ENCODE data around the gene SNAPC1. TPM values are rescaled to one million over a fixed set of nuclear protein-coding genes. Genes with fewer than 3 reads are reported as not detected.

Gene SNAPC1
- total RNA-seq, 3 donors from 2014 or later = 4.6 to 9.1 (median 7.2) TPM

DNA sequence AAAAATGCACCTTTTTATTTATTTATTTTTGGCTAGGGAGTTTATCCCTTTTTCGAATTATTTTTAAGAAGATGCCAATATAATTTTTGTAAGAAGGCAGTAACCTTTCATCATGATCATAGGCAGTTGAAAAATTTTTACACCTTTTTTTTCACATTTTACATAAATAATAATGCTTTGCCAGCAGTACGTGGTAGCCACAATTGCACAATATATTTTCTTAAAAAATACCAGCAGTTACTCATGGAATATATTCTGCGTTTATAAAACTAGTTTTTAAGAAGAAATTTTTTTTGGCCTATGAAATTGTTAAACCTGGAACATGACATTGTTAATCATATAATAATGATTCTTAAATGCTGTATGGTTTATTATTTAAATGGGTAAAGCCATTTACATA is 14.9 kb upstream of the SNAPC1 start:
- no peaks in the 10 kb centered on the region for H3K36me3 ChIP-seq

DNA sequence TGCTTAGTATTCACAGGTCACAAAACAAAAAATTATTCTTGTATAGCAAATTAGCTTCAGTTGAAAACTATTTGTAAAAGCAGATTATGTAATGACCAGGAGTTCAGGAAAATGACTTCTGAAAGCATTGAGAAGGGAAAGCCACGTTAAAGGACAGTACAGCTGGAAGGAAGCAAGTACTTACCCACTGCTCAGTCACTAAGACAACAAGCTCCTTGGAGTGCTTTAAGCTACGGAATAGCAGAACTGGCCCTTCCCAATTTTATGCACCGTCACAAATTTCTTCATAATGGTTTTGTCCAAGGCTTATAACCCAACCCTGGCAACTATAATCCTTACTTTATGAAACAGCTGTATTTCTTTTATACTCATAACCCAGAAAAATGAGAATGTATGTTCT is 13.0 kb upstream of the SNAPC1 start:
- no peak for DNase-seq (ENCODE audit: low spot score in 2 of 2)
- Histone ChIP-seq H3K27me3 (no peaks in the 10 kb centered on the region), H3K4me3 (no peak overlapping the region), H3K4me1 (no peaks in the 10 kb centered on the region), H3K27ac (no peak overlapping the region), H3K9me3 (no peaks in the 10 kb centered on the region), H3K36me3 (no peaks in the 10 kb centered on the region)
- intact Hi-C loops (cut with DNase I; ENCODE audit: low total_unique reads) = no loop called here
- TF ChIP-seq, protein P1, sequence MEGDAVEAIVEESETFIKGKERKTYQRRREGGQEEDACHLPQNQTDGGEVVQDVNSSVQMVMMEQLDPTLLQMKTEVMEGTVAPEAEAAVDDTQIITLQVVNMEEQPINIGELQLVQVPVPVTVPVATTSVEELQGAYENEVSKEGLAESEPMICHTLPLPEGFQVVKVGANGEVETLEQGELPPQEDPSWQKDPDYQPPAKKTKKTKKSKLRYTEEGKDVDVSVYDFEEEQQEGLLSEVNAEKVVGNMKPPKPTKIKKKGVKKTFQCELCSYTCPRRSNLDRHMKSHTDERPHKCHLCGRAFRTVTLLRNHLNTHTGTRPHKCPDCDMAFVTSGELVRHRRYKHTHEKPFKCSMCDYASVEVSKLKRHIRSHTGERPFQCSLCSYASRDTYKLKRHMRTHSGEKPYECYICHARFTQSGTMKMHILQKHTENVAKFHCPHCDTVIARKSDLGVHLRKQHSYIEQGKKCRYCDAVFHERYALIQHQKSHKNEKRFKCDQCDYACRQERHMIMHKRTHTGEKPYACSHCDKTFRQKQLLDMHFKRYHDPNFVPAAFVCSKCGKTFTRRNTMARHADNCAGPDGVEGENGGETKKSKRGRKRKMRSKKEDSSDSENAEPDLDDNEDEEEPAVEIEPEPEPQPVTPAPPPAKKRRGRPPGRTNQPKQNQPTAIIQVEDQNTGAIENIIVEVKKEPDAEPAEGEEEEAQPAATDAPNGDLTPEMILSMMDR (IDR thresholded peaks at IDR 0.05) = no peak
- TF ChIP-seq POLR2AphosphoS5 (IDR thresholded peaks at IDR 0.05) (no peak), POLR2A (IDR thresholded peaks at IDR 0.05) (no peak)

More for the DNA sequence above, 14.9 kb upstream of the SNAPC1 start:
- TF ChIP-seq POLR2A (IDR thresholded peaks at IDR 0.05) (no peak), POLR2AphosphoS5 (IDR thresholded peaks at IDR 0.05) (no peak)
- TF ChIP-seq, protein P1 (IDR thresholded peaks at IDR 0.05) = no peak
- no peak overlapping the region for H3K4me3 ChIP-seq
- intact Hi-C loops (cut with DNase I; ENCODE audit: low total_unique reads) = no loop called here
- H3K27me3 ChIP-seq = no peaks in the 10 kb centered on the region
- no peaks in the 10 kb centered on the region for H3K9me3 ChIP-seq
- H3K4me1 ChIP-seq = no peaks in the 10 kb centered on the region
- H3K27ac ChIP-seq = no peak overlapping the region
- DNase-seq (ENCODE audit: low spot score in 2 of 2) = no peak

DNA sequence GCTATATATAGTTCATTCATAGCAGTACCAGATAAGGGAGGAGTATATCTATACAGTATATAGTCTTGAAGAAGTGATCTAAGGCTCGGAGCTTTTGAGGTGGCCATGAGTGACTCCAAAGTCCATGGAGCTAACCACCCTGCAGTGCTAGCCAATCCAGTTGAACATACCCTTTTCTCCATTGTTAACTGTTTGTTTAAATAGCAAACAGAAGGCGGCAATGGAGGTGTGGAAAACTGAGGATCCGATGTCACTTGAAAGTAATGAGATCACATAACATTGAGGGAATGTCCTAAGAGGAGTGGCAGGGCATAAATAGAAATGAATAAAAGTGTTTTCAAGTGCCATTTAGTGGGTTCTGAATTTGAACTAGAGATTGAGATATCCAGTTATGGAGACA is 12.4 kb upstream of the SNAPC1 start:
- H3K4me3 ChIP-seq = no peak overlapping the region
- DNase-seq (ENCODE audit: low spot score in 2 of 2) = no peak
- no peak overlapping the region for H3K27ac ChIP-seq
- no peaks in the 10 kb centered on the region for H3K9me3 ChIP-seq
- intact Hi-C loops (cut with DNase I; ENCODE audit: low total_unique reads) = no loop called here
- no peaks in the 10 kb centered on the region for H3K27me3 ChIP-seq
- no peaks in the 10 kb centered on the region for H3K4me1 ChIP-seq
- TF ChIP-seq POLR2A (IDR thresholded peaks at IDR 0.05) = no peak
- no peak for TF ChIP-seq POLR2AphosphoS5 (IDR thresholded peaks at IDR 0.05)
- TF ChIP-seq, protein P1 (IDR thresholded peaks at IDR 0.05) = no peak
- no peaks in the 10 kb centered on the region for H3K36me3 ChIP-seq

DNA sequence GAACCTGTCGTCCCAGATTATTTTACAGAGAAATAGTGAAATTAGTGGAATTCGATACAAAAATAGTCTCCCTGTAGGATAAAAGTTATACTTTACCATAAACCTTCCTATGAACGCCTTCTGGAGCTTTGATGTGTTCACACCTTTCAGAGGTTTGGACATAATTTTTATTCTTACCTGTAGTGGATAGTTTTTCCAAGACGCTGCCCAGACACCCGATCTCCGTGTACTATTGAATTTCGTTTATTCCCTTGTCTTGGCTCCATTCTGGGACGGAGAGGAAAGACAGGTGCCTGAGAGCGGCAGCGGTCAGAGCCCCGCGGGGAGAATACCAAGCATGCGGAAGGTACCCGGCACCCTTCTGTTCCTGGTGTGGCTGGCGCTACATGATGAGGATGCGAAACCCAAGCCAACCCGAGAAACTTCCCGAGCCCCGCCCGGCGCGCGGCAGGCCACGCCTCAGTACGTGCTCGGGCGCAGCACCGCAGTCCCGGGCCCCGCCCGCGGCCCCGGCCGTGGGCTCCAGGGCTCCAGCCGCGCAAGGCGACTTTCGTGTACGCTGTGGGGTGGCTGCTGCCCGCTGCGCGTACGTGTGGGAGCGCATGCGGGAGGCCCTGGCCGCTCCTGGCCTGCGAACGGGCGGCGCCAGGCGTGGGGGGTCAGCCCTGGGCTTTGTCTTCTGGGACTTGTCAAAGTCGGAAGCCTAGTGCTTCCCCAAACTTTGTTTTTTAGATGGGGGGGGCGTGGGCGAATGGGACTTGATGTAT is 11.3 kb upstream of the SNAPC1 start:
- peak overlapping the region; percentile 47 to 78 (median 69) for H3K4me3 ChIP-seq
- H3K4me1 ChIP-seq = no peaks in the 10 kb centered on the region
- H3K27ac ChIP-seq = peak overlapping the region; percentile 86 to 87
- no peaks in the 10 kb centered on the region for H3K9me3 ChIP-seq
- H3K36me3 ChIP-seq = no peaks in the 10 kb centered on the region
- TF ChIP-seq, protein P1 (IDR thresholded peaks at IDR 0.05) = no peak
- TF ChIP-seq POLR2A (IDR thresholded peaks at IDR 0.05) (peak; percentile 13), POLR2AphosphoS5 (IDR thresholded peaks at IDR 0.05) (peak in 2 of 3 donors; percentile 51 to 69)
- H3K27me3 ChIP-seq = no peaks in the 10 kb centered on the region
- intact Hi-C loops (cut with DNase I; ENCODE audit: low total_unique reads) = no loop called here
- peak; percentile 77 to 87 for DNase-seq (ENCODE audit: low spot score in 2 of 2)

DNA sequence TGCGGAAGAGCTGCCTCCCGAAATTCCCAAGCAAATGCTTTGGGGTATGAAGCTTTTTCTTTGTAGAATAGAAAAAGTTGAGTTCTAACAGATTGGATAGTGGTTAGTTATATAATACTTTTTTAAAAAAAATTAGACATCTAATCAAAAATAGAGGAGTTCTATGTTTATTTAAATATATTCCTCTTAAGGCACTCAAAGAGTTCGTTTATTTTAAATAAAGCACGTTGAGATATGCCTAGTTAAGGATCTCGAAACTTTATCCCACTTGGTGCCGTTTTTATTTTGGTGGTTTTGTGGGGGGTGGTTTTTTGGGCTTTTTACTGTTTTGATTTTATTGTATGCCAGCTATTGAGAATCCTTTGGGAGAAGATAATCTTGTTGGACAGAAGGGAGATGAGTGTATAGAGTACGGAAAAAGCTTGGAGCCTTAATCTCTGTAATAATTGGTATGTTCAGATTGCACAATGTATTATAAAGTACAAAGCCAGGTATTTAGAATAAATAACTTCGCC is 10.7 kb upstream of the SNAPC1 start:
- no peak for TF ChIP-seq POLR2A (IDR thresholded peaks at IDR 0.05)
- TF ChIP-seq, protein P1 (IDR thresholded peaks at IDR 0.05) = no peak
- no peak for DNase-seq (ENCODE audit: low spot score in 2 of 2)
- no peaks in the 10 kb centered on the region for H3K4me1 ChIP-seq
- no peaks in the 10 kb centered on the region for H3K9me3 ChIP-seq
- intact Hi-C loops (cut with DNase I; ENCODE audit: low total_unique reads) = no loop called here
- no peaks in the 10 kb centered on the region for H3K27me3 ChIP-seq
- H3K4me3 ChIP-seq = peak overlapping the region; percentile 47 to 78 (median 69)
- peak overlapping the region; percentile 86 to 87 for H3K27ac ChIP-seq
- H3K36me3 ChIP-seq = no peaks in the 10 kb centered on the region

Data from breast epithelium (tissue), 4 donors.